B cell (primary cell): ENCODE data around the gene SERPINI2. TPM values are rescaled to one million over a fixed set of nuclear protein-coding genes. Genes with fewer than 3 reads are reported as not detected.

Experiments
- ATAC-seq: fragments of 200-7000 bp; cut with Tn5 transposase; one replicate; pipeline ENCODE4 v1.10.0; 2021; ENCODE audit warnings: low read depth, mild to moderate bottlenecking, moderate number of reproducible peaks, moderate library complexity
- CTCF ChIA-PET: fragments of 350-600 bp; sonication (Branson Sonifier 250); formaldehyde crosslinking; loops from one replicate; lab custom pipeline; 2021; ENCODE audit warnings: antibody characterized with exemption, inconsistent platforms; lab: Charles Lee
- POLR2A ChIA-PET: fragments of 350-600 bp; sonication (Branson Sonifier 250); formaldehyde crosslinking; loops from one replicate; lab custom pipeline; 2021; ENCODE audit warnings: antibody characterized with exemption; lab: Charles Lee
- DNase-seq: peaks from one replicate; pipeline ENCODE4 v3.0.0; 2013
- H2AFZ ChIP-seq: 2 replicates; pipeline ENCODE4 v1.6.1; 2012; ENCODE audit warnings: mild to moderate bottlenecking, low read depth, low read length; ENCODE audit not compliant: insufficient read depth, poor library complexity, severe bottlenecking
- H3K27ac ChIP-seq, 2 donors: 1 replicate in 1 of 2; 2 replicates in 1 of 2; pipeline ENCODE4 v1.5.1; 2012 to 2013; ENCODE audit warnings: low read length in 2 of 2, mild to moderate bottlenecking in 2 of 2, moderate library complexity in 1 of 2
- H3K27me3 ChIP-seq, 4 experiments: fragments of 200-600 bp in 1 of 4; sonication (generic) in 1 of 4; replicated peaks in 1 of 4; 1 replicate in 2 of 4; 2 replicates in 2 of 4; pipeline versions ENCODE4 v1.6.1 to v1.7.0; 2013 to 2016; ENCODE audit warnings: low read length in 3 of 4, mild to moderate bottlenecking in 2 of 4, mixed read lengths in 1 of 4, moderate library complexity in 1 of 4; ENCODE audit not compliant: insufficient read depth in 4 of 4, control insufficient read depth in 3 of 4; ENCODE audit errors: control extremely low read depth in 1 of 4
- H3K36me3 ChIP-seq, 2 experiments: replicated peaks in 1 of 2; 1 replicate in 1 of 2; 2 replicates in 1 of 2; pipeline versions ENCODE4 v1.6.1 to v1.7.1; 2013; ENCODE audit warnings: low read length in 1 of 2; ENCODE audit not compliant: insufficient read depth in 2 of 2, control insufficient read depth in 1 of 2; ENCODE audit errors: control extremely low read depth in 1 of 2, extremely low read depth in 1 of 2
- H3K4me1 ChIP-seq, 2 donors: fragments of 200-600 bp in 1 of 2; sonication (generic) in 1 of 2; 1 replicate in 1 of 2; 2 replicates in 1 of 2; pipeline versions ENCODE4 v1.5.1 to v1.6.1; 2013 to 2017; ENCODE audit warnings: low read length in 2 of 2; ENCODE audit not compliant: control insufficient read depth in 2 of 2, insufficient read depth in 2 of 2
- H3K4me2 ChIP-seq: replicated peaks from 2 replicates; pipeline ENCODE3; 2012; ENCODE audit warnings: mild to moderate bottlenecking, low read depth, low read length; ENCODE audit not compliant: poor library complexity, severe bottlenecking
- H3K4me3 ChIP-seq, 5 experiments: fragments of 200-600 bp in 1 of 5; sonication (generic) in 1 of 5; 1 replicate in 3 of 5; 2 replicates in 2 of 5; pipeline versions ENCODE4 v1.5.1 to v1.7.0; 2011 to 2016; ENCODE audit warnings: low read length in 4 of 5, mild to moderate bottlenecking in 4 of 5, low read depth in 2 of 5, control low read depth in 1 of 5, moderate library complexity in 1 of 5; ENCODE audit not compliant: insufficient read depth in 1 of 5; ENCODE audit errors: control extremely low read depth in 1 of 5, extremely low read depth in 1 of 5
- H3K79me2 ChIP-seq: fragments of 200-600 bp; sonication (generic); one replicate; pipeline ENCODE4 v1.6.0; 2016; ENCODE audit warnings: low read length; ENCODE audit not compliant: control insufficient read depth, insufficient read depth
- H3K9ac ChIP-seq: fragments of 200-600 bp; sonication (generic); 2 replicates; pipeline ENCODE4 v1.6.1; 2017; ENCODE audit warnings: mild to moderate bottlenecking, low read length, moderate library complexity
- H3K9me3 ChIP-seq, 3 donors: one replicate each; pipeline versions ENCODE4 v1.6.1 to v1.7.1; 2013; ENCODE audit warnings: low read length in 2 of 3; ENCODE audit not compliant: control insufficient read depth in 2 of 3, insufficient read depth in 1 of 3; ENCODE audit errors: control extremely low read depth in 1 of 3
- H4K20me1 ChIP-seq: 2 replicates; pipeline ENCODE4 v1.6.0; 2012; ENCODE audit warnings: mild to moderate bottlenecking, low read length; ENCODE audit not compliant: insufficient read depth, control insufficient read depth, poor library complexity, severe bottlenecking
- H3K27ac Mint-ChIP-seq: one replicate; pipeline ENCODE4 v1.8.0; 2021; ENCODE audit warnings: mixed read lengths
- H3K27me3 Mint-ChIP-seq: one replicate; pipeline ENCODE4 v1.8.0; 2021; ENCODE audit warnings: mixed read lengths
- H3K4me1 Mint-ChIP-seq: one replicate; pipeline ENCODE4 v1.8.0; 2021; ENCODE audit warnings: mixed read lengths
- H3K4me3 Mint-ChIP-seq: one replicate; pipeline ENCODE4 v1.8.0; 2021; ENCODE audit warnings: mixed read lengths
- H3K9me3 Mint-ChIP-seq: one replicate; pipeline ENCODE4 v1.8.0; 2022; ENCODE audit warnings: mixed read lengths; ENCODE audit not compliant: insufficient read depth
- CTCF ChIP-seq: fragments of 200-600 bp; IDR thresholded peaks from one replicate; pipeline ENCODE4 v1.8.0; 2022; ENCODE audit warnings: antibody characterized with exemption, mild to moderate bottlenecking
- EZH2 ChIP-seq: IDR thresholded peaks from 2 replicates; pipeline ENCODE4 v1.6.1; 2012; ENCODE audit warnings: borderline replicate concordance, low read depth, mild to moderate bottlenecking, moderate library complexity, low read length; ENCODE audit not compliant: insufficient read depth, poor library complexity, severe bottlenecking
- WGBS: methylation state at CpG from one replicate; pipeline ENCODE4 v1.1.5; 2013; ENCODE audit warnings: missing lambda C conversion rate; ENCODE audit not compliant: insufficient coverage; 5-methylcytosine and 5-hydroxymethylcytosine counted together
- intact Hi-C: fragments of 100-400 bp; cut with micrococcal nuclease; formaldehyde crosslinking; loops from one replicate; pipeline ENCODE4 v1.10.0; 2022
- polyA plus RNA-seq: library from polyadenylated mRNA; depleted of rRNA; stranded (reverse); fragments of >200 nt; gene quantifications from 2 replicates; pipeline ENCODE4 v1.2.3, GENCODE V29; 2012
- total RNA-seq, 2 donors: library from RNA; stranded (reverse); fragments of 120-200 nt in 1 of 2; gene quantifications; 1 replicate in 1 of 2; 2 replicates in 1 of 2; pipeline versions ENCODE4 v1.2.3 to v1.2.4, GENCODE V29; 2013 to 2022

The SERPINI2 gene
- total and polyA plus RNA-seq, 2 donors (not counting 1 experiment from before 2014, with no cell fraction given), result not detected

GRCh38 chr3:167491621-167492020, 17.8 kb upstream of the SERPINI2 start:
- ATAC-seq (no peak), DNase-seq (no peak)
- CTCF ChIA-PET, result no interaction called here
- no peaks in the 10 kb centered on the region for H4K20me1 ChIP-seq
- H3K4me2 ChIP-seq, result no peak overlapping the region
- H3K27me3 ChIP-seq, result no peaks in the 10 kb centered on the region
- Mint-ChIP-seq H3K27me3 (no peaks in the 10 kb centered on the region), H3K4me1 (no peaks in the 10 kb centered on the region), H3K27ac (no peak overlapping the region), H3K4me3 (no peak overlapping the region), H3K9me3 (peaks cover 3% of the 10 kb centered on the region)
- no peaks in the 10 kb centered on the region for H3K36me3 ChIP-seq
- POLR2A ChIA-PET, result no interaction called here
- intact Hi-C loops, result no loop called here
- no peak for TF ChIP-seq EZH2
- TF ChIP-seq CTCF, result no peak
- no peaks in the 10 kb centered on the region for H3K79me2 ChIP-seq
- H3K4me3 ChIP-seq, result no peak overlapping the region
- H3K9ac ChIP-seq, result no peak overlapping the region
- no peaks in the 10 kb centered on the region for H3K9me3 ChIP-seq
- no peak overlapping the region for H2AFZ ChIP-seq
- no peak overlapping the region for H3K27ac ChIP-seq
- no peaks in the 10 kb centered on the region for H3K4me1 ChIP-seq

DNA sequence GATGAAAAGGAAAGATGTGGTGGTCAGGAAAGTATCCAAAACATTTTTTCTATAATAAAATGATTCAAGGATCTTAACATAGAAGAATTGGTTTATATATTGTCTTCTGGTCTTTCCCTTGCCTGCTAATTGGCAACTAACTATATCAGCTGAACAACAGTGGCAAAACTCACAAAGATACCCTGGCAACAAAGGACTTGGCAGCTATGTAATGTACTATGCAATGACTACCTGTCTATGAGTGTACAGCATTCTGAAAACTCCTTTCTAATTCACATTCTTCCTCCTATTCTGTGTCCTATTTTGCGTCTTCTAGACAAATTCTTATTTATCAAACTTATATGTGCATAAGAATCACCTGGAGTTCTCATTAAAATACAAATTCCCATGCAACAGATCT, 15.7 kb upstream of the SERPINI2 start:
- no peaks in the 10 kb centered on the region for H4K20me1 ChIP-seq
- H3K27me3 ChIP-seq, result no peaks in the 10 kb centered on the region
- no peak overlapping the region for H3K27ac ChIP-seq
- Mint-ChIP-seq H3K4me3 (no peak overlapping the region), H3K4me1 (no peaks in the 10 kb centered on the region), H3K9me3 (peaks cover 7% of the 10 kb centered on the region), H3K27me3 (no peaks in the 10 kb centered on the region), H3K27ac (no peak overlapping the region)
- no peak for DNase-seq
- H3K79me2 ChIP-seq, result no peaks in the 10 kb centered on the region
- H3K9me3 ChIP-seq, result no peaks in the 10 kb centered on the region
- H3K36me3 ChIP-seq, result no peaks in the 10 kb centered on the region
- H3K4me1 ChIP-seq, result no peaks in the 10 kb centered on the region
- POLR2A ChIA-PET, result no interaction called here
- no peak for ATAC-seq
- no peak overlapping the region for H3K4me2 ChIP-seq
- CTCF ChIA-PET, result no interaction called here
- no peak for TF ChIP-seq CTCF
- no peak for TF ChIP-seq EZH2
- no peak overlapping the region for H3K9ac ChIP-seq
- no peak overlapping the region for H3K4me3 ChIP-seq
- no peak overlapping the region for H2AFZ ChIP-seq
- intact Hi-C loops, result no loop called here
- no CpG with 5 or more reads among the region's 1 CpG for WGBS
